ENCODE data around the gene NEK7.
A peak's percentile ranks its signal among the peaks of the same experiment; 100 is the strongest.

NEK7 gene

DNA sequence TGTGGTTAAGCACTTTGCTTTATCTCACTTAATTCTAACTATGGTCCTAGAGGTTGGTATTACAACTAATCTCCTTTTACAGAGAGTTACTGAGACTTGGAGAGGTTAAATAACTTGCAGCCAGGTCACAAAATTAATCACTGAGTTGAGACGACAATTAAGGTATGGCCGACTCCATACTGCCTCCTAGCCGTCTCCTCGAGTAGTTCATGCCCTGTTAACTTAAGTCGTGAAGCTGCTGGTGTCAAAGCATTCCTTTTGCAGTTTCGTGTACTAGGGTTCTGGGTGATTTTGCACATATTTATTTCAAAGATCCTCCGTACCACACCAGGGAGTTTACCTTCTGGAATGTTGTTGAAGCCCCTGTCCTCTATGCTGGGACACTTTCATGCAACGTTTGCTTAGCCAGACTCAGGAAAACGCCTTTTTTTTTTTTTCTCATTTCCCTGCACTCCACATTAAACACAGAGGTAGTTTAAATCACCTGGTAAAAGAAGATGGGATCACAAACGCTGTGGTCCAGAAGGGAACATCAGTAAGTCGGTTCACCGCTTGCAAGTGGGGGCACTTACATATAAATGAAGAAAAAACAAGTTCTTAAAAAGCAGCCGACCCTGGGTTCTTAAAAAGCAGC lies 570 bp upstream of the NEK7 start:
- Mint-ChIP-seq H3K27me3 (ENCODE audit: low read depth) (no peaks in the 10 kb centered on the region), H3K4me3 (peak overlapping the region; percentile 89), H3K9me3 (no peaks in the 10 kb centered on the region), H3K4me1 (ENCODE audit: low read depth) (peaks cover 27% of the 10 kb centered on the region), H3K36me3 (ENCODE audit: low read depth) (peaks cover 3% of the 10 kb centered on the region), H3K27ac (peak overlapping the region; percentile 91)
- peak; percentile 67 for DNase-seq (ENCODE audit: low spot score)

GRCh38 chr1:198157241-198157846 lies 546 bp downstream of the NEK7 start:
- peaks cover 37% of the 10 kb centered on the region for H3K4me1 Mint-ChIP-seq (ENCODE audit: low read depth)

DNA sequence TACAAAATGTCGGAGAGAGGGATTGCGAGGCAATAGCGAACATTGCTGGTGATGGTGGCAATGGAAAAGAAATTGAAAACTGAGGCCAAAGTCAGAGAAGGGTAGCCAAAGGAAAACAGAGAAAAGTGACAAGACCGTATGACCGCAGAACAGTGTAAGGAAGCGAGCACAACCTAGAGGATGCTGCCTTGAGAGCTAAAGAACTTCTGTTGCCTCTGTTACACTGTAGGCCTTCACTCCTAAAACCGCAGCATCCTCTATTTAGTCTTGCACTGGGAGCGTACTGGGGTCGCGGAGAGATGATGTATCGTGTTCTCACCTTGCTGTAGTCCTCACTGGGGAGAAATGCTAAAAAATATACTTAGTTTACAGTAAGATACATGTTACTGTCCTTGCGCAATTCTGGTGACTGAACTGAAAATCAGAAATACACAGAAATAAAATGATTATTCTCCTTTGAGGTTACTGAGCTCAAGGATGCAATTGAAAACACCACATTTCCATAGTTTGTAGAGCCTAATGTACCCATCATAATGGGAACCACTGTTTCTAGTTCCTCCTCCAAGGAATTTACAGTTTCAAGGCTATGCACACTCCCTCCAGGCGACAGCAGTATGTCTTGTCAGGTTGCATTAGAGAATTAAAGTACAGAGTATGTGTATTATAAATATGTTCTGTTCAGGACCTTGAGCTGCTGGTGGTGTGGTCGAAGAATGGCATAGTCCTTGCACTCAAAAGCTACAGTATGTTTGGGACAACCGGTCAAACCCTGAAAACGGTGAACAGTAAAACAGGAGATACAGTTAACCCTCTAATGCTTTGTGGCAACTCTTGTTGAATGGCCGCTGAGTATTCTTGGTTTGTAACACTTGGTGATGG lies 1.3 kb downstream of the NEK7 start:
- Mint-ChIP-seq H3K4me1 (ENCODE audit: low read depth) (peaks cover 41% of the 10 kb centered on the region), H3K27ac (peak overlapping the region; percentile 99), H3K27me3 (ENCODE audit: low read depth) (no peaks in the 10 kb centered on the region), H3K4me3 (peak overlapping the region; percentile 100), H3K9me3 (no peaks in the 10 kb centered on the region), H3K36me3 (ENCODE audit: low read depth) (peaks cover 3% of the 10 kb centered on the region)
- no peak for DNase-seq (ENCODE audit: low spot score)

More at GRCh38 chr1:198157241-198157846, 546 bp downstream of the NEK7 start:
- Mint-ChIP-seq H3K36me3 (ENCODE audit: low read depth) (peaks cover 3% of the 10 kb centered on the region), H3K9me3 (no peaks in the 10 kb centered on the region), H3K4me3 (peak overlapping the region; percentile 100), H3K27me3 (ENCODE audit: low read depth) (no peaks in the 10 kb centered on the region), H3K27ac (peak overlapping the region; percentile 99)
- DNase-seq (ENCODE audit: low spot score), result peak; percentile 85

- peak overlapping the region; percentile 100 for H3K4me3 Mint-ChIP-seq
- peak; percentile 88 for DNase-seq (ENCODE audit: low spot score)
- H3K27me3 Mint-ChIP-seq (ENCODE audit: low read depth), result no peaks in the 10 kb centered on the region
- H3K4me1 Mint-ChIP-seq (ENCODE audit: low read depth), result peaks cover 44% of the 10 kb centered on the region
- H3K27ac Mint-ChIP-seq, result peak overlapping the region; percentile 99
- H3K9me3 Mint-ChIP-seq, result no peaks in the 10 kb centered on the region
- H3K36me3 Mint-ChIP-seq (ENCODE audit: low read depth), result peaks cover 3% of the 10 kb centered on the region
These were observed 2.2 kb downstream of the NEK7 start for GRCh38 chr1:198158735-198159589.

GRCh38 chr1:198160222-198160621 lies 3.4 kb downstream of the NEK7 start:
- H3K27ac Mint-ChIP-seq, result no peak overlapping the region
- no peak for DNase-seq (ENCODE audit: low spot score)
- H3K36me3 Mint-ChIP-seq (ENCODE audit: low read depth), result peaks cover 6% of the 10 kb centered on the region
- no peaks in the 10 kb centered on the region for H3K9me3 Mint-ChIP-seq
- peak overlapping the region; percentile 100 for H3K4me3 Mint-ChIP-seq
- peaks cover 54% of the 10 kb centered on the region for H3K4me1 Mint-ChIP-seq (ENCODE audit: low read depth)
- H3K27me3 Mint-ChIP-seq (ENCODE audit: low read depth), result no peaks in the 10 kb centered on the region

- H3K36me3 Mint-ChIP-seq (ENCODE audit: low read depth), result peaks cover 7% of the 10 kb centered on the region
- peak overlapping the region; percentile 39 for H3K4me3 Mint-ChIP-seq
- H3K9me3 Mint-ChIP-seq, result no peaks in the 10 kb centered on the region
- H3K4me1 Mint-ChIP-seq (ENCODE audit: low read depth), result peaks cover 56% of the 10 kb centered on the region
- no peaks in the 10 kb centered on the region for H3K27me3 Mint-ChIP-seq (ENCODE audit: low read depth)
- peak overlapping the region; percentile 58 for H3K27ac Mint-ChIP-seq
- no peak for DNase-seq (ENCODE audit: low spot score)
These were observed 4.3 kb downstream of the NEK7 start for GRCh38 chr1:198160946-198161614.

DNA sequence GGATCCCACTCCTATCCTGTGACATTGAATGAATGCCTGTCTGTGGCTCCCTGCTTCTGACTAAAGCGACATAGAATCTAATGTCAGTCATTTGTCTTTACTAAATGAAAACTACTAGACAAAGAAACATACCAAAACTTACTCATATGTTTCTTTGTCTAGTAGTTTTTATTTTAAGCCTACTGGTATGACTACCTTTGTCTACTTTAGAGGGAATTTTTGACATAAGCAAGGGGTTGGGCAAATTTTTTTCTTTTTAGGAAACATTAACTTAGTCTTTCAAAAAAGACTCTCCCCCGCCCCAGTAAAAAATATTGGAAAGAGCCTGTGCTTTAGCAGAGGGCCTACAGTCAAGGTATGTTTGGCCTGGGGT lies 4.9 kb downstream of the NEK7 start:
- Mint-ChIP-seq H3K27ac (peak overlapping the region; percentile 58), H3K4me3 (peak overlapping the region; percentile 59)

GRCh38 chr1:198162091-198162767 lies 5.4 kb downstream of the NEK7 start:
- peaks cover 63% of the 10 kb centered on the region for H3K4me1 Mint-ChIP-seq (ENCODE audit: low read depth)

More for the DNA sequence above, 4.9 kb downstream of the NEK7 start:
- Mint-ChIP-seq H3K27me3 (ENCODE audit: low read depth) (no peaks in the 10 kb centered on the region), H3K36me3 (ENCODE audit: low read depth) (peaks cover 8% of the 10 kb centered on the region), H3K9me3 (no peaks in the 10 kb centered on the region), H3K4me1 (ENCODE audit: low read depth) (peaks cover 58% of the 10 kb centered on the region)
- DNase-seq (ENCODE audit: low spot score), result no peak

GRCh38 chr1:198165927-198166647 lies 9.3 kb downstream of the NEK7 start:
- Mint-ChIP-seq H3K36me3 (ENCODE audit: low read depth) (peaks cover 9% of the 10 kb centered on the region), H3K27ac (peak overlapping the region; percentile 91), H3K4me3 (peak overlapping the region; percentile 86), H3K27me3 (ENCODE audit: low read depth) (no peaks in the 10 kb centered on the region), H3K9me3 (no peaks in the 10 kb centered on the region), H3K4me1 (ENCODE audit: low read depth) (peaks cover 73% of the 10 kb centered on the region)
- no peak for DNase-seq (ENCODE audit: low spot score)

More at GRCh38 chr1:198162091-198162767, 5.4 kb downstream of the NEK7 start:
- no peaks in the 10 kb centered on the region for H3K9me3 Mint-ChIP-seq
- H3K27ac Mint-ChIP-seq, result peak overlapping the region; percentile 69
- H3K4me3 Mint-ChIP-seq, result peak overlapping the region; percentile 59
- H3K36me3 Mint-ChIP-seq (ENCODE audit: low read depth), result peaks cover 8% of the 10 kb centered on the region
- DNase-seq (ENCODE audit: low spot score), result no peak
- H3K27me3 Mint-ChIP-seq (ENCODE audit: low read depth), result no peaks in the 10 kb centered on the region

DNA sequence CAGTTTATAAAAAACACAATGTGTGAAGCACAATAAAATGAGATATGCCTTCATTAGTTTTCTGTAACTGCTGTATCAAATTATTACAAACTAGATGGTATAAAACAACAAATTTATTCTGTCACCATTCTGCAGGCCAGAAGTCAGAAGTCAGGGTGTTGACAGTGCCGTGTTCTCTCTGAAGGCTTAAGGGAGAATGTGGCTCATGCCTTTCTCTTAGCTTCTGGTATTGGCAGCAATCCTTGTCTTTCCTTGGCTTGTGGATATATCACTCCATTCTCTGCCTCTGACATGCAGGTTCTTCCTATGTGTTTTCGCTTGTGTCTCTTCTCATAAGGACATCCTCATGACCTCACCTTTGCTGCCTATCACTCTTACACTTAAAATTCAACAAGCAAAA lies 10.1 kb downstream of the NEK7 start:
- H3K36me3 Mint-ChIP-seq (ENCODE audit: low read depth), result peaks cover 11% of the 10 kb centered on the region
- H3K27me3 Mint-ChIP-seq (ENCODE audit: low read depth), result no peaks in the 10 kb centered on the region
- H3K27ac Mint-ChIP-seq, result peak overlapping the region; percentile 82
- peaks cover 70% of the 10 kb centered on the region for H3K4me1 Mint-ChIP-seq (ENCODE audit: low read depth)
- no peak for DNase-seq (ENCODE audit: low spot score)
- H3K4me3 Mint-ChIP-seq, result peak overlapping the region; percentile 60
- no peaks in the 10 kb centered on the region for H3K9me3 Mint-ChIP-seq

- Mint-ChIP-seq H3K9me3 (no peaks in the 10 kb centered on the region), H3K27ac (peak overlapping the region; percentile 82), H3K4me1 (ENCODE audit: low read depth) (peaks cover 69% of the 10 kb centered on the region), H3K27me3 (ENCODE audit: low read depth) (no peaks in the 10 kb centered on the region), H3K4me3 (peak overlapping the region; percentile 60), H3K36me3 (ENCODE audit: low read depth) (peaks cover 11% of the 10 kb centered on the region)
- no peak for DNase-seq (ENCODE audit: low spot score)
These were observed 10.7 kb downstream of the NEK7 start for GRCh38 chr1:198167436-198167934.

GRCh38 chr1:198168227-198168626 lies 11.4 kb downstream of the NEK7 start:
- Mint-ChIP-seq H3K36me3 (ENCODE audit: low read depth) (peaks cover 11% of the 10 kb centered on the region), H3K4me1 (ENCODE audit: low read depth) (peaks cover 74% of the 10 kb centered on the region), H3K27me3 (ENCODE audit: low read depth) (no peaks in the 10 kb centered on the region), H3K4me3 (peak overlapping the region; percentile 60), H3K27ac (peak overlapping the region; percentile 82), H3K9me3 (no peaks in the 10 kb centered on the region)
- DNase-seq (ENCODE audit: low spot score), result no peak

Data from T-helper 2 cell treated with Interferon-gamma antibody and Interleukin-4, amounts not matched to agents 5 μg/mL and 100 μg/mL, for 36 hours (primary cell).